CD4-positive, alpha-beta T cell treated with Interleukin-15 for 1 hour (primary cell): ENCODE measurements around the gene ZFP1.
A peak's percentile ranks its signal among the peaks of the same experiment; 100 is the strongest.

Experiments
- DNase-seq: peaks from one replicate; pipeline ENCODE4 v3.0.0-alpha.2; 2020

The ZFP1 gene

GRCh38 chr16:75148311-75149195 lies at the start of gene ZFP1:
ZFP1 (plus strand) TSS chr16:75148524; CDS start chr16:75152952, 4,428 bp downstream.
- peak; percentile 93 for DNase-seq

DNA sequence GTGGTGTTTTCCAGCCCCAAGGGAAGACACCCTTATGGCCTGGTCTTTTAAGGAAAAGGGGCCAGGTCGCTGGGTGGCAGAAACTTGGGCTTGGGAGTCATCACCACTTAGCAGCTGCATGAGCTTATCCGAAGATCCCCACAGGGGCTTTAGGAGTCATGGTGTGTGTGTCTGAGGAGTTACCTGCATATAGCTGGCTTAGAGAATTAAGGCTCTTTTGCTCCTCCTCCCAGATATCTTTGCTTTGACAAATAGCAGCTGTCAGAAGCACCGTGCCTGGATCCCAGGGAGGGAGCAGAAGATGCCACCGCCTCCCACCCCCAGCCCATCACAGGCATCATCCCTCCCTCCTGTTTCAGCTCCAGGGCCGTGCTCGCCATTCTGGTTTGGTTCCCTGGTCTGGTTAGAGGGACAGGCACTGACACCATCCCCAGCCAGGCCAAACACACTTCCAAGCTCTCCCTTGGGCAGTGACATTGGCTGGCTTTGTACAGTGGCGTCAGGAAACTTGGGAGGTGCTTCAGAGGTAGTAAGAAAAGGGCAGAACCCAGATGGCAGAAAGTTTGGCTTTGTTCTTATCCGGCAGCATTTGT lies 49.2 kb upstream of the ZFP1 start:
- no peak for DNase-seq

DNA sequence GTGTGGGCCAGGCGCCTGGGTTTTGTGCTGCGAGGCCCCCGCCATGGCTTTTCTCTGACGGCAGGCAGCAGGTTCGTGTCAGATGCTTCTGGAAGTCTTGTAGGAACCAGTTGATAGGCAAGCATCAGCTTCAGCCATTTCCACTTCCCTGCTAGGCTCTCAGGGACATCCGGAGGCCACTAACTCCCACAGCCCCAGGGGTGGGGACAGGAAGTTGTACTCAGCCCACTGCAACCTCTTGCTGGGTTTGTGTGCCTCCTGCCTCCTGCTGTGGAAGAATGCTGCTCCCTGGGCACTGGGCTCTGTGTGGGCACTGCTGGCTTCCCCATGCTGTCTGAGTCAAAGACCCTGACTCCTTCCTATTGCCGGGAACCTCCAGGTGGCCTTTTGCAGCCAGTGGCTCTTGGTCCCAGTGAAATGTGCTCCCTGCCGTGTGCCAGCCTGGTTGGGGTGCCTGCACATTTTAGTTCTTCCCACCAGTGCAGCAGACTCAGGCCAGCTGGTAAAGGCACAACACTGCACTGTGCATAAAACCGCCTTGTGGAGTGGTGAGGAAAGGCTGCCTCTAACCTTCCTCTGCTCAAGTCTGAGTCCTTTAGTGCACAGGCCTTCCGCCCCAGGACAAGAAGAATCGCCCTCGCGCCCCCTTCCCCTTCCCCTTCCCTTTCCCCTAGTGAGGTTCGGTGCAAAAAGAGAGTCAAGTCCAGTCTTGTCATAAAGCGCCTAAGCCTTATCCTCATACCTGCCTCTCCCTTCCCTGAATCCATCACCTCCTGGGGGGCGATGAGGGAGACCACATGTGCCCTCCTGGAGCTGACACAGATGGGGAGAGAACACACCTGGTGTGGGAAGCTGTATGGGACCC lies 48.4 kb upstream of the ZFP1 start:
- DNase-seq: peak; percentile 40

DNA sequence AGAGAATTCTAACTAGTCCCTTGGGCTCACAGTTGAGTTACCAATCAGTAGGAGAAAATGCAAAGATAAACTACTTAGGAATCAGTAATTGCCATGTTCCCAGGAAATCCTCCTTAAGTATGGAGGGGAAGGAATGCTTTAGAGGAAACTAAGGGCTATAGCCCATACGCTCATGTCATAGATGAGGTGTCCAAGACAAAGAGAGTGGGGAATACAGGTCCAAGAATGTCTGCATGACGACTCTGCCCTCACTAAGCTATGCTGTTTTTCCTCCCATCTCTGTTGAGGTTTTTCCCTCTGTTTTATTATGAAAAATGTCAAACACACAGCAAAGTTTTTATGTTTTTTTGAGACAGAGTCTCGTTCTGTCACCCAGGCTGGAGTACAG lies 47.7 kb upstream of the ZFP1 start:
- no peak for DNase-seq

DNA sequence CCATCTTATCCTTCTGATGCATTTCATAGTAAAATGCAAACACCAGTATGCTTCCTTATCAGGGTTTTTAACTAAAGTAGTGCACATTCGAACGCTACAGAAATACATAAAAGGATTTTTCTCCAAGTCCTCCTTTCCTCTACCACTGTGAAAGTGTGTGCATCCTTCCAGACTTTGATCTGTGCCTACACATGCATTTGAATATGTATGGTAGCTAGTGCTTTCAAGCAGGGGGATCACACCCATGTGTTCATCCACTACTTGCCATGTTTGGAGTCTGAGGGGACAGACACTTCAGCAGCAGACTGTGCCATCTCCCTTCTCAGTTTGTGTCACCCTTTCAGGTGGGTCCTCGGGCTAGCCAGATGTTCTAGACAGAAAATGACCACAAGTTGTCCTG lies 46.7 kb upstream of the ZFP1 start:
- no peak for DNase-seq

- DNase-seq: no peak
Measured at GRCh38 chr16:75102595-75102994, 45.7 kb upstream of the ZFP1 start.

GRCh38 chr16:75103994-75104393 lies 44.3 kb upstream of the ZFP1 start:
- no peak for DNase-seq

GRCh38 chr16:75104836-75105235 lies 43.5 kb upstream of the ZFP1 start:
- no peak for DNase-seq

DNA sequence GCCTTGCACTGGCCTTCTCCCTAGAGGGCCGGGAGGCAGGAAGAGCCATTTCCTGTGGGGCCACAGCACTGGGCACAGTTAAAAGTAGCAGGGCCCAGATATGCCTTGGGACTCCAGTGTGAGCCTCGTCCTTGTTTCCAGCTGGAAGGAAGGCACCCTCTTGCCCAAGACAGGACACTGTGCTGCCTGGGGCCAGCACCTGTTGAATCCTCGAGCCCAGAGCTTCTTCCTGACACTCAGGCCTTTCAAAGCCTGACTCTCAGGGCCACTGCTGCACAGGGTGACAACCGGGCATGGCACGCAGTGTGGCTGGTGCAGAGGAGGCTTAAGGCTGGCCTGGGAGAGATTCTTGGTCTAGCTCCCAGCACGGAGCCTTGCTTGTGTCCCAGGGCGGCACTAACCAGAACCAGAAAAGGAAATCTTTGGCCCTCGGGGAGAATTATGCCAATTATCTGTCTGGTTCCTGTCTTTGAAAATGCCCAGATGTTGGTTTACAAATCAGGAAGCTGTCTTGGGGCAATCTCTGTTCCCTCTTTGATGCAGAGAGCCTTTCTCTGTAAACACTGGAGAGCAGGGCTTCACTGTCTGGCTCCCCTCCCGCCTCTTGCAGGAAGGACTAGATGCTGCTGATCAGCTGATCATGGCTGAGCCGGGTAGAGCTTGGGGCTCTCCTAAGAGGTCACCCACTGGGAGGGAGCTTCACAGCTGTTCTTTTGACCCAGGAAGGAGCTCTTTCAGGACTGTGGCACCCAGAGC lies 42.8 kb upstream of the ZFP1 start:
- DNase-seq: peak; percentile 44

GRCh38 chr16:75106351-75107274 lies 41.7 kb upstream of the ZFP1 start:
- DNase-seq: no peak

GRCh38 chr16:75107505-75107904 lies 40.8 kb upstream of the ZFP1 start:
- DNase-seq: no peak

- peak; percentile 62 for DNase-seq
Measured at GRCh38 chr16:75108792-75109731, 39.3 kb upstream of the ZFP1 start.

GRCh38 chr16:75109732-75110243 lies 38.5 kb upstream of the ZFP1 start:
- DNase-seq: no peak

DNA sequence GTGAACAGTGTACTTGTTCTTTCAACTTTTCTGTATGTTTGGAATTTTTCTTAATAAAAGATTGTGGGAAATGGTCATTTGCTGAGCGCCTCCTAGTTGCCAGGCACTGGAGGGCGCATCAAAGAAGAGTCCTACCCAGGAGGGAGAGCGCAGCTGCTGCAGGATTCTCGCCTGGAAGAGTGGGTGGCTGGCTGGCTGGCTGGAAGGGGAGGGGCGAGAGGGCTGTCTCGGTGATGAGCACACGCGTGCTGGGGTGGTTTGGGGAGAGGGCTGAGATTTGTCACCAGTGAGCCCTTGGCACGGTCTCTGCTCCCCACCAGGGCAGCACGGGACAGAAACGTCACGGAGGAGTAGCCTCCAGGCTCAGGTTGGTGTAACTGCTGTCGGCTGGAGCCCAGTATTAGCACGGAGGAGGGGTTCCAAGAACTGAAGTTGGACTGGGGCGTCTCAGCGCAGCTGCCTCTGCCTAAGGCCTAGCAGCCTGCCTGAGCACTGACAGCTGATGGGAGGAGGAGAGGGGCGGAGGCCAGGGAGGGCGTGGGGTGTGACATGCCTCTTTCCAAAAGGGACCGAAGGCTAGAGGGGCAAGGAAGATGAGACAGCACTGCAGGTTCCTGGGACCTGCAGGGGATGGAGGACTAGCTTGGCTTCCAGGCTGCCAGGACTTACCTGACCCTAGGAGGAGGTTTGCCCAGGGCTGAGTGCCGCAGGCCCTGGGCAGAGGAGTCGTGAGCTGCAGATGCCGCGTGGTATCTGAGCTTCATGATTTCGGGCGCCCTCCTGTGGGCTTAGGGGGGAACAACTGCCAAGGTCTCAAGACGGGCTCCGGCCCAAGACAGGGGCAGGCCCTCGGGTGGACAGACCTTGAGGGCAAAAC lies 37.4 kb upstream of the ZFP1 start:
- peak; percentile 82 for DNase-seq

DNA sequence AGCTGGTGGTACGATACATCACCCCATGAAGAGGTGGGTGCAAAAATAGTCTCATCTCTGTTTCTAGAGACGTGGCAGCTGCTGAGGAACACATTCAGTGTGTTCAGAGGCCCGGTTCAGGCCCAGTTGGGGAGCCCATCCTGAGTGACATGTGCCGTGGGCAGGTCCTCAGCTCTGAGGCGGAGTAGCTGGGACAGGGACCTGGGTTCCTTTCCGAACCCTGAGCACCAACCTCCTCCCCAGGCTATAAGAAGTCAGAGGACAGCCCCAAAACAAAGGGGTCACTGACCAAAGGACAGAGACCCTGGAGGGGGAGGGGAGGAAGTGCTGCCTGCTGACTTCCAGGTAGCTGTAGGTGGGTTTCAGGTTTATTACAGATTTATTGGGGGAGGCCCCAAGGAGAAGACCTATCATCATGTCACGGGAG lies 36.8 kb upstream of the ZFP1 start:
- DNase-seq: no peak

GRCh38 chr16:75111961-75112733 lies 36.2 kb upstream of the ZFP1 start:
- no peak for DNase-seq

- no peak for DNase-seq
Measured at GRCh38 chr16:75112734-75113491, 35.4 kb upstream of the ZFP1 start.
